Upper lobe of left lung (tissue), 4 donors: Measurements from ENCODE around the gene FAT1.

Source experiments
- CTCF ChIP-seq, 6 experiments: fragments of 450-650 bp in 4 of 6; fragments of 200-600 bp in 2 of 6; sonication (generic) in 2 of 6; IDR thresholded peaks; one replicate each; pipeline ENCODE4 v1.5.1; 2016 to 2019; ENCODE audit warnings: antibody characterized with exemption in 6 of 6
- EP300 ChIP-seq, 4 donors: sonication (generic); formaldehyde crosslinking; IDR thresholded peaks; one replicate each; pipeline ENCODE4 v1.5.1; 2017; ENCODE audit warnings: antibody characterized with exemption in 4 of 4, control low read depth in 2 of 4
- POLR2A ChIP-seq, 4 donors: fragments of 450-650 bp; IDR thresholded peaks; one replicate each; pipeline ENCODE4 v1.5.1; 2016 to 2017; ENCODE audit warnings: antibody characterized with exemption in 4 of 4, mild to moderate bottlenecking in 2 of 4

DNA sequence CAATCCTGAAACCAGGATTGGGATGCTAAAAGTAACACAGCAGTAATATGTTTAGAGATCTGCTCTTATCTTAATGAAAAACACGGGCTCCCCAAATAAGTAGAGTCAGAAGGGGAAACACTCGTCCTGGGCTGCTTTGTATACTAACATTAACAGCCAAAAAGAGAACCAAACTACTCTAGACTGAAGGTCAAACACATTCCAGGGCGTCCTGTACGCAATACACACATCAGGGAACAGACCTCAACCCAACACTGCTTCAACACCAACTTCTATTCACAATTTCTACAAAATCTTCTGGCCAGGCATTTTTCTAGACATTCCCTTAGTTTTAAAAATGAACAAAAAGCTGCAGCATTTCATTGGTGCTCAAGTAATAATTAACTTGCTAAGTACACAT lies 21.4 kb downstream of the FAT1 start:
- no peak for TF ChIP-seq POLR2A (IDR thresholded peaks at IDR 0.05)
- no peak for TF ChIP-seq CTCF (IDR thresholded peaks at IDR 0.05)
- TF ChIP-seq EP300 (IDR thresholded peaks at IDR 0.05) = no peak
